B cell (primary cell): Measurements from ENCODE around the gene BUB3. TPM values are rescaled to one million over a fixed set of nuclear protein-coding genes. Genes with fewer than 3 reads are reported as not detected.

Experiments
- ATAC-seq: fragments of 200-7000 bp; cut with Tn5 transposase; one replicate; pipeline ENCODE4 v1.10.0; 2021; ENCODE audit warnings: low read depth, mild to moderate bottlenecking, moderate number of reproducible peaks, moderate library complexity
- CTCF ChIA-PET: fragments of 350-600 bp; sonication (Branson Sonifier 250); formaldehyde crosslinking; loops from one replicate; lab custom pipeline; 2021; ENCODE audit warnings: antibody characterized with exemption, inconsistent platforms; lab: Charles Lee
- POLR2A ChIA-PET: fragments of 350-600 bp; sonication (Branson Sonifier 250); formaldehyde crosslinking; loops from one replicate; lab custom pipeline; 2021; ENCODE audit warnings: antibody characterized with exemption; lab: Charles Lee
- DNase-seq: peaks from one replicate; pipeline ENCODE4 v3.0.0; 2013
- H2AFZ ChIP-seq: 2 replicates; pipeline ENCODE4 v1.6.1; 2012; ENCODE audit warnings: mild to moderate bottlenecking, low read depth, low read length; ENCODE audit not compliant: insufficient read depth, poor library complexity, severe bottlenecking
- H3K27ac ChIP-seq, 2 donors: 1 replicate in 1 of 2; 2 replicates in 1 of 2; pipeline ENCODE4 v1.5.1; 2012 to 2013; ENCODE audit warnings: low read length in 2 of 2, mild to moderate bottlenecking in 2 of 2, moderate library complexity in 1 of 2
- H3K27me3 ChIP-seq, 4 experiments: fragments of 200-600 bp in 1 of 4; sonication (generic) in 1 of 4; replicated peaks in 1 of 4; 1 replicate in 2 of 4; 2 replicates in 2 of 4; pipeline versions ENCODE4 v1.6.1 to v1.7.0; 2013 to 2016; ENCODE audit warnings: low read length in 3 of 4, mild to moderate bottlenecking in 2 of 4, mixed read lengths in 1 of 4, moderate library complexity in 1 of 4; ENCODE audit not compliant: insufficient read depth in 4 of 4, control insufficient read depth in 3 of 4; ENCODE audit errors: control extremely low read depth in 1 of 4
- H3K36me3 ChIP-seq, 2 experiments: replicated peaks in 1 of 2; 1 replicate in 1 of 2; 2 replicates in 1 of 2; pipeline versions ENCODE4 v1.6.1 to v1.7.1; 2013; ENCODE audit warnings: low read length in 1 of 2; ENCODE audit not compliant: insufficient read depth in 2 of 2, control insufficient read depth in 1 of 2; ENCODE audit errors: control extremely low read depth in 1 of 2, extremely low read depth in 1 of 2
- H3K4me1 ChIP-seq, 2 donors: fragments of 200-600 bp in 1 of 2; sonication (generic) in 1 of 2; 1 replicate in 1 of 2; 2 replicates in 1 of 2; pipeline versions ENCODE4 v1.5.1 to v1.6.1; 2013 to 2017; ENCODE audit warnings: low read length in 2 of 2; ENCODE audit not compliant: control insufficient read depth in 2 of 2, insufficient read depth in 2 of 2
- H3K4me2 ChIP-seq: replicated peaks from 2 replicates; pipeline ENCODE3; 2012; ENCODE audit warnings: mild to moderate bottlenecking, low read depth, low read length; ENCODE audit not compliant: poor library complexity, severe bottlenecking
- H3K4me3 ChIP-seq, 5 experiments: fragments of 200-600 bp in 1 of 5; sonication (generic) in 1 of 5; 1 replicate in 3 of 5; 2 replicates in 2 of 5; pipeline versions ENCODE4 v1.5.1 to v1.7.0; 2011 to 2016; ENCODE audit warnings: low read length in 4 of 5, mild to moderate bottlenecking in 4 of 5, low read depth in 2 of 5, control low read depth in 1 of 5, moderate library complexity in 1 of 5; ENCODE audit not compliant: insufficient read depth in 1 of 5; ENCODE audit errors: control extremely low read depth in 1 of 5, extremely low read depth in 1 of 5
- H3K79me2 ChIP-seq: fragments of 200-600 bp; sonication (generic); one replicate; pipeline ENCODE4 v1.6.0; 2016; ENCODE audit warnings: low read length; ENCODE audit not compliant: control insufficient read depth, insufficient read depth
- H3K9ac ChIP-seq: fragments of 200-600 bp; sonication (generic); 2 replicates; pipeline ENCODE4 v1.6.1; 2017; ENCODE audit warnings: mild to moderate bottlenecking, low read length, moderate library complexity
- H3K9me3 ChIP-seq, 3 donors: one replicate each; pipeline versions ENCODE4 v1.6.1 to v1.7.1; 2013; ENCODE audit warnings: low read length in 2 of 3; ENCODE audit not compliant: control insufficient read depth in 2 of 3, insufficient read depth in 1 of 3; ENCODE audit errors: control extremely low read depth in 1 of 3
- H4K20me1 ChIP-seq: 2 replicates; pipeline ENCODE4 v1.6.0; 2012; ENCODE audit warnings: mild to moderate bottlenecking, low read length; ENCODE audit not compliant: insufficient read depth, control insufficient read depth, poor library complexity, severe bottlenecking
- H3K27ac Mint-ChIP-seq: one replicate; pipeline ENCODE4 v1.8.0; 2021; ENCODE audit warnings: mixed read lengths
- H3K27me3 Mint-ChIP-seq: one replicate; pipeline ENCODE4 v1.8.0; 2021; ENCODE audit warnings: mixed read lengths
- H3K4me1 Mint-ChIP-seq: one replicate; pipeline ENCODE4 v1.8.0; 2021; ENCODE audit warnings: mixed read lengths
- H3K4me3 Mint-ChIP-seq: one replicate; pipeline ENCODE4 v1.8.0; 2021; ENCODE audit warnings: mixed read lengths
- H3K9me3 Mint-ChIP-seq: one replicate; pipeline ENCODE4 v1.8.0; 2022; ENCODE audit warnings: mixed read lengths; ENCODE audit not compliant: insufficient read depth
- EZH2 ChIP-seq: IDR thresholded peaks from 2 replicates; pipeline ENCODE4 v1.6.1; 2012; ENCODE audit warnings: borderline replicate concordance, low read depth, mild to moderate bottlenecking, moderate library complexity, low read length; ENCODE audit not compliant: insufficient read depth, poor library complexity, severe bottlenecking
- WGBS: methylation state at CpG from one replicate; pipeline ENCODE4 v1.1.5; 2013; ENCODE audit warnings: missing lambda C conversion rate; ENCODE audit not compliant: insufficient coverage; 5-methylcytosine and 5-hydroxymethylcytosine counted together
- intact Hi-C: fragments of 100-400 bp; cut with micrococcal nuclease; formaldehyde crosslinking; loops from one replicate; pipeline ENCODE4 v1.10.0; 2022
- polyA plus RNA-seq: library from polyadenylated mRNA; depleted of rRNA; stranded (reverse); fragments of >200 nt; gene quantifications from 2 replicates; pipeline ENCODE4 v1.2.3, GENCODE V29; 2012
- total RNA-seq, 2 donors: library from RNA; stranded (reverse); fragments of 120-200 nt in 1 of 2; gene quantifications; 1 replicate in 1 of 2; 2 replicates in 1 of 2; pipeline versions ENCODE4 v1.2.3 to v1.2.4, GENCODE V29; 2013 to 2022
- TF ChIP-seq, protein P1 (sequence below): fragments of 200-600 bp; IDR thresholded peaks from one replicate; pipeline ENCODE4 v1.8.0; 2022; ENCODE audit warnings: antibody characterized with exemption, mild to moderate bottlenecking

BUB3 gene
- total and polyA plus RNA-seq, 2 donors (not counting 1 experiment from before 2014, with no cell fraction given), result 112 to 113 TPM

- Mint-ChIP-seq H3K4me3 (peak overlapping the region; percentile 79), H3K4me1 (peaks cover 62% of the 10 kb centered on the region), H3K27me3 (peaks cover 40% of the 10 kb centered on the region), H3K9me3 (no peaks in the 10 kb centered on the region), H3K27ac (peak overlapping the region; percentile 41)
- H3K4me3 ChIP-seq, result peak overlapping the region in 4 of 5 experiments; percentile 25 to 56 (median 40)
- peak overlapping the region; percentile 74 for H2AFZ ChIP-seq
- no peak overlapping the region for H3K27ac ChIP-seq
- 7% methylated on average over 23 of the region's 34 CpGs for WGBS
- intact Hi-C loops, result loop anchor here (5.0 to 10.0 kb wide), 3 partner anchors 252 to 1314 kb away; partner anchors contain the start of genes ATE1 and LHPP
- peaks cover 12% of the 10 kb centered on the region for H3K79me2 ChIP-seq
- no peaks in the 10 kb centered on the region for H3K36me3 ChIP-seq
- H4K20me1 ChIP-seq, result peaks cover 16% of the 10 kb centered on the region
- DNase-seq (no peak), ATAC-seq (no peak)
- peak overlapping the region; percentile 78 for H3K4me2 ChIP-seq
- ChIA-PET POLR2A (interaction anchor here (1.6 kb wide), 1 partner anchor 17 kb away, joined by 3 read pairs; no protein-coding TSS in a partner anchor), CTCF (interaction anchor here (0.6 to 1.0 kb wide), 5 partner anchors 11 to 1247 kb away, joined by 3 read pairs; no protein-coding TSS in a partner anchor)
- TF ChIP-seq, protein P1, sequence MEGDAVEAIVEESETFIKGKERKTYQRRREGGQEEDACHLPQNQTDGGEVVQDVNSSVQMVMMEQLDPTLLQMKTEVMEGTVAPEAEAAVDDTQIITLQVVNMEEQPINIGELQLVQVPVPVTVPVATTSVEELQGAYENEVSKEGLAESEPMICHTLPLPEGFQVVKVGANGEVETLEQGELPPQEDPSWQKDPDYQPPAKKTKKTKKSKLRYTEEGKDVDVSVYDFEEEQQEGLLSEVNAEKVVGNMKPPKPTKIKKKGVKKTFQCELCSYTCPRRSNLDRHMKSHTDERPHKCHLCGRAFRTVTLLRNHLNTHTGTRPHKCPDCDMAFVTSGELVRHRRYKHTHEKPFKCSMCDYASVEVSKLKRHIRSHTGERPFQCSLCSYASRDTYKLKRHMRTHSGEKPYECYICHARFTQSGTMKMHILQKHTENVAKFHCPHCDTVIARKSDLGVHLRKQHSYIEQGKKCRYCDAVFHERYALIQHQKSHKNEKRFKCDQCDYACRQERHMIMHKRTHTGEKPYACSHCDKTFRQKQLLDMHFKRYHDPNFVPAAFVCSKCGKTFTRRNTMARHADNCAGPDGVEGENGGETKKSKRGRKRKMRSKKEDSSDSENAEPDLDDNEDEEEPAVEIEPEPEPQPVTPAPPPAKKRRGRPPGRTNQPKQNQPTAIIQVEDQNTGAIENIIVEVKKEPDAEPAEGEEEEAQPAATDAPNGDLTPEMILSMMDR, result no peak
- no peak for TF ChIP-seq EZH2
- peaks cover 71 to 76% of the 10 kb centered on the region in 2 donors for H3K4me1 ChIP-seq
- peak overlapping the region; percentile 44 for H3K9ac ChIP-seq
- H3K9me3 ChIP-seq, result peaks cover 3 to 62% (median 6%) of the 10 kb centered on the region in 3 donors
- H3K27me3 ChIP-seq, result peaks cover 0 to 76% (median 60%) of the 10 kb centered on the region in 4 experiments
Measured at GRCh38 chr10:123150271-123150985, 3.8 kb upstream of the BUB3 start.
